Activated naive CD8-positive, alpha-beta T cell treated with anti-CD3 and anti-CD28 coated beads for 36 hours (primary cell): ENCODE results near the gene LRMDA. TPM values are rescaled to one million over a fixed set of nuclear protein-coding genes. Genes with fewer than 3 reads are reported as not detected.

ENCODE experiments used
- DNase-seq: peaks from one replicate; pipeline ENCODE4 v3.0.0; 2021
- H3K27ac Mint-ChIP-seq: one replicate; pipeline ENCODE4 v1.8.0; 2022; ENCODE audit warnings: mild to moderate bottlenecking, moderate library complexity, mixed read lengths
- H3K27me3 Mint-ChIP-seq: one replicate; pipeline ENCODE4 v1.8.0; 2022; ENCODE audit warnings: mild to moderate bottlenecking, mixed read lengths
- H3K36me3 Mint-ChIP-seq: one replicate; pipeline ENCODE4 v1.8.0; 2021; ENCODE audit warnings: mild to moderate bottlenecking, mixed read lengths
- H3K4me1 Mint-ChIP-seq: one replicate; pipeline ENCODE4 v1.8.0; 2021; ENCODE audit warnings: mixed read lengths
- H3K4me3 Mint-ChIP-seq: one replicate; pipeline ENCODE4 v1.8.0; 2022; ENCODE audit warnings: mild to moderate bottlenecking, moderate library complexity, mixed read lengths
- H3K9me3 Mint-ChIP-seq: one replicate; pipeline ENCODE4 v1.8.0; 2022; ENCODE audit warnings: mixed read lengths
- total RNA-seq, 2 experiments: library from RNA; stranded (reverse); gene quantifications; one replicate each; pipeline ENCODE4 v1.2.3, GENCODE V29; 2021

LRMDA gene
- total RNA-seq, 2 experiments from 2014 or later = not detected

DNA sequence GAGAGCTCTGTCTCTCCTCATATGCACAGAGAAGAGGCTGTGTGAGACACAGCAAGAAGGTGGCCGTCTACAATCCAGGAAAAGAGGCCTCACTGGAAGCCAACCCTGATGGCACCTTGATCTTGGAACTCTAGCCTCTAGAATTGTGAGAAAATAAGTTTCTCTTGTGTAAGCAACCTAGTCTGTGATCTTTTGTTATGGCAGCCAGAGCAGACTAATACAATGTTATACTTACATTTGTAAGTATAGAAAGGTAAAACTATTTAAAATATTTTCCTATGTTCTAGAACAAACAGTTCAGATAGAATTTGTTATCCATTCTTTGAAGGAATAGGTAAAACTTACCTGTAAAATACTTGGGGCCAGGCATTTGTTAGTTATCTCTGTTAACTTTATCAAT, 53.3 kb downstream of the LRMDA start:
- Mint-ChIP-seq H3K4me1 (no peaks in the 10 kb centered on the region), H3K27me3 (no peaks in the 10 kb centered on the region), H3K9me3 (no peaks in the 10 kb centered on the region), H3K4me3 (no peak overlapping the region), H3K27ac (no peak overlapping the region), H3K36me3 (no peaks in the 10 kb centered on the region)
- DNase-seq = no peak

DNA sequence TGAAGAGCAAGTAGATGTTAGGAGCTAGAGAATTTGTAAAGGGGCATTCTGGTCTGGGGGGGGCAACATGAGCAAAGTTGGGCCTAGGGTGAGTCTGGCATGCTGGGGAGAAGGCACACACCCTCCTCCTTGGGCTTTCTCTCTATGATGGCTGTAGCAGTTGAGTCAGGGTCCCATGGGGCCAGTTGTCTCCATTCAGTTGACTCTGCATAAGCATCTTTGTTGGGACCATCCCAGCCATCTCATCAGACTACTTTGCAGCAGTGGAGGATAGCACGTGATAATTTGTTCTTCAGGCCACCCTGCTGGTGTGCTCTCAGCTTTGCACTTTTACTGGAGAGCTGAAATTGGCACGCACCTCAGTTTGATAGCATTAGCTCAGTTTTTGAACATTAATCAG, 55.2 kb downstream of the LRMDA start:
- H3K36me3 Mint-ChIP-seq = no peaks in the 10 kb centered on the region
- H3K27me3 Mint-ChIP-seq = no peaks in the 10 kb centered on the region
- H3K4me1 Mint-ChIP-seq = no peaks in the 10 kb centered on the region
- H3K4me3 Mint-ChIP-seq = no peak overlapping the region
- H3K27ac Mint-ChIP-seq = no peak overlapping the region
- no peaks in the 10 kb centered on the region for H3K9me3 Mint-ChIP-seq
- DNase-seq = no peak

- Mint-ChIP-seq H3K4me1 (no peaks in the 10 kb centered on the region), H3K27ac (no peak overlapping the region), H3K36me3 (no peaks in the 10 kb centered on the region), H3K27me3 (no peaks in the 10 kb centered on the region), H3K4me3 (no peak overlapping the region), H3K9me3 (no peaks in the 10 kb centered on the region)
- DNase-seq = no peak
Measured at GRCh38 chr10:75487087-75487754, 55.8 kb downstream of the LRMDA start.

- Mint-ChIP-seq H3K4me1 (no peaks in the 10 kb centered on the region), H3K9me3 (no peaks in the 10 kb centered on the region), H3K27me3 (no peaks in the 10 kb centered on the region), H3K36me3 (no peaks in the 10 kb centered on the region), H3K27ac (no peak overlapping the region), H3K4me3 (no peak overlapping the region)
- no peak for DNase-seq
Measured at GRCh38 chr10:75487755-75488125, 56.3 kb downstream of the LRMDA start.

DNA sequence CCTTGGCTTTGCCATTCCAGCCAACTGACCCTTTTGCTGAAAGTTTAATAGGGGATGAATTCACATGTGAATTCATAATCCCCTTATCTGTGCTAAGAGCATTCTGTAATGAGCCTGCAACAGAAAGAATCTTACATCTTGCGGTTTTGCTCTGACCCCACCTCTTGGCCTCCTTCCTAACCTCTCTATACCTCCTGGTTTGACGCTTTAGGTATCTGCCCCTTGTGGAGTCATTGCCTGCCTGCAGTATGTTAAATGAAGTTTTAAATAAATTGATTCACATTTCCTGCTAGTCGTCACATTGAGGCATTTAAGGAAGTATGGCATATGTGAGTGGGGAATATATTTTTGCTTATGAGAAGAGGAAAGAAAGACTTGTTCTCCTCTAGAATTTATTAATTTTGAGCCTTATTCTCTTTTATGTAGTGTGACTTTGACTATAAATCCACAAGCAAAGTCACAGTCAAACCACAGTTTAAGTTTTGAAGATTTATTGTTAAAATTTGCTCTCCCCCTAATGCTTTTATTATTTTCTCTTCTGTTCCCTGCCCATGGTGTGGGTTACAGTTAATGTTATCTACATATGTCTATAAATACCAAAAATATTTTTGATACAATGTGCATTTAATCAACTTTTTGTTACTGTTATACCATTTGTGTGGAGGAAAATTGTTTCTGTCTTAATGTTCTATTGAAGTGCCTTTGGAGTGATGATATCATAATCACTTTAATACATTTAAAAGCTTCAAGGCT, 60.9 kb downstream of the LRMDA start:
- no peak for DNase-seq
- H3K27me3 Mint-ChIP-seq = no peaks in the 10 kb centered on the region

GRCh38 chr10:75493464-75493863, 62.0 kb downstream of the LRMDA start:
- H3K27me3 Mint-ChIP-seq = peaks cover 2% of the 10 kb centered on the region
- H3K27ac Mint-ChIP-seq = no peak overlapping the region
- no peaks in the 10 kb centered on the region for H3K36me3 Mint-ChIP-seq
- no peaks in the 10 kb centered on the region for H3K9me3 Mint-ChIP-seq
- no peak overlapping the region for H3K4me3 Mint-ChIP-seq
- no peaks in the 10 kb centered on the region for H3K4me1 Mint-ChIP-seq
- DNase-seq = no peak

More for the DNA sequence above, 60.9 kb downstream of the LRMDA start:
- Mint-ChIP-seq H3K36me3 (no peaks in the 10 kb centered on the region), H3K4me1 (no peaks in the 10 kb centered on the region), H3K9me3 (no peaks in the 10 kb centered on the region), H3K4me3 (no peak overlapping the region), H3K27ac (no peak overlapping the region)

- Mint-ChIP-seq H3K4me1 (no peaks in the 10 kb centered on the region), H3K27me3 (peaks cover 4% of the 10 kb centered on the region), H3K4me3 (no peak overlapping the region), H3K36me3 (no peaks in the 10 kb centered on the region), H3K27ac (no peak overlapping the region), H3K9me3 (no peaks in the 10 kb centered on the region)
- DNase-seq = no peak
Measured at GRCh38 chr10:75495434-75496190, 64.2 kb downstream of the LRMDA start.

GRCh38 chr10:75496191-75496567, 64.8 kb downstream of the LRMDA start:
- Mint-ChIP-seq H3K36me3 (no peaks in the 10 kb centered on the region), H3K9me3 (no peaks in the 10 kb centered on the region), H3K27me3 (peaks cover 4% of the 10 kb centered on the region), H3K4me3 (no peak overlapping the region), H3K27ac (no peak overlapping the region), H3K4me1 (no peaks in the 10 kb centered on the region)
- DNase-seq = no peak

- no peaks in the 10 kb centered on the region for H3K36me3 Mint-ChIP-seq
Measured at GRCh38 chr10:75497997-75498883, 66.8 kb downstream of the LRMDA start.

GRCh38 chr10:75498884-75499350, 67.5 kb downstream of the LRMDA start:
- Mint-ChIP-seq H3K9me3 (no peaks in the 10 kb centered on the region), H3K27me3 (peaks cover 4% of the 10 kb centered on the region), H3K27ac (no peak overlapping the region), H3K4me1 (no peaks in the 10 kb centered on the region), H3K36me3 (no peaks in the 10 kb centered on the region), H3K4me3 (no peak overlapping the region)
- no peak for DNase-seq

More at GRCh38 chr10:75497997-75498883, 66.8 kb downstream of the LRMDA start:
- DNase-seq = no peak
- Mint-ChIP-seq H3K4me1 (no peaks in the 10 kb centered on the region), H3K4me3 (no peak overlapping the region), H3K9me3 (no peaks in the 10 kb centered on the region), H3K27ac (no peak overlapping the region), H3K27me3 (peaks cover 4% of the 10 kb centered on the region)

GRCh38 chr10:75499556-75500160, 68.2 kb downstream of the LRMDA start:
- H3K4me1 Mint-ChIP-seq = no peaks in the 10 kb centered on the region
- H3K4me3 Mint-ChIP-seq = no peak overlapping the region
- no peaks in the 10 kb centered on the region for H3K36me3 Mint-ChIP-seq
- no peaks in the 10 kb centered on the region for H3K9me3 Mint-ChIP-seq
- no peak for DNase-seq
- no peak overlapping the region for H3K27ac Mint-ChIP-seq
- H3K27me3 Mint-ChIP-seq = peaks cover 4% of the 10 kb centered on the region

GRCh38 chr10:75502389-75502788, 71.0 kb downstream of the LRMDA start:
- H3K4me1 Mint-ChIP-seq = no peaks in the 10 kb centered on the region
- H3K4me3 Mint-ChIP-seq = no peak overlapping the region
- no peak for DNase-seq
- H3K27ac Mint-ChIP-seq = no peak overlapping the region
- no peaks in the 10 kb centered on the region for H3K9me3 Mint-ChIP-seq
- no peaks in the 10 kb centered on the region for H3K36me3 Mint-ChIP-seq
- H3K27me3 Mint-ChIP-seq = peaks cover 4% of the 10 kb centered on the region

DNA sequence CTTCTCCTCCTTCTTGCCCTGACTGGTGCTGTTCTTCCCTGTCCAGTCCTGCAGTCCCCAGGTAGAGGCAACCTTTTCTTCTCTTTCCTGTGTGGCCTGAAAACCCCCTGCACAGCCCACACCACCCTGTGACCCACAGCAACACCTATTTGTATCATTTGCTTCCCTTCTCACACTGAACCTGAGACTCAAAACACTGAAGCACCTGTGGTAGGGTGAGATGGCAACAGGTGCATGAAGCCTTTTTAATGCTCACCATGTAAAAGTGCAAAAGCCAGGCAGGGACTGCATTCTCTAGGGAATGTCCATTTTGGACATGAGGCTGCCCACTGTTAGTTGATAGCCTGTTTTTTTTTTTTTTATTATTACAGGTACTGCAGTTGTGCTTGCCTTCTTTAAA, 71.4 kb downstream of the LRMDA start:
- DNase-seq = no peak

GRCh38 chr10:75505293-75505692, 73.9 kb downstream of the LRMDA start:
- no peak for DNase-seq
- Mint-ChIP-seq H3K4me3 (no peak overlapping the region), H3K36me3 (no peaks in the 10 kb centered on the region), H3K27ac (no peak overlapping the region), H3K27me3 (peaks cover 3% of the 10 kb centered on the region), H3K9me3 (no peaks in the 10 kb centered on the region), H3K4me1 (no peaks in the 10 kb centered on the region)

More for the DNA sequence above, 71.4 kb downstream of the LRMDA start:
- Mint-ChIP-seq H3K27ac (no peak overlapping the region), H3K9me3 (no peaks in the 10 kb centered on the region), H3K4me3 (no peak overlapping the region), H3K4me1 (no peaks in the 10 kb centered on the region), H3K36me3 (no peaks in the 10 kb centered on the region), H3K27me3 (peaks cover 4% of the 10 kb centered on the region)
